ENCODE data around the gene MCC. TPM values are rescaled to one million over a fixed set of nuclear protein-coding genes. Genes with fewer than 3 reads are reported as not detected.
A peak's percentile ranks its signal among the peaks of the same experiment; 100 is the strongest.

Gene MCC
- total RNA-seq, 1 donor from 2014 or later, result 2.5 TPM

- no peaks in the 10 kb centered on the region for H4K20me1 ChIP-seq (ENCODE audit: low read depth)
- H3K27ac Mint-ChIP-seq, result no peak overlapping the region
Observed at GRCh38 chr5:113333411-113333810, 154.8 kb downstream of the MCC start.

GRCh38 chr5:113331209-113331551, 157.1 kb downstream of the MCC start:
- no peaks in the 10 kb centered on the region for H3K79me2 ChIP-seq (ENCODE audit: low read depth)
- H3K27me3 Mint-ChIP-seq (ENCODE audit: insufficient read depth, low read depth), result peaks cover 3% of the 10 kb centered on the region
- H3K4me1 ChIP-seq, result no peaks in the 10 kb centered on the region
- DNase-seq (ENCODE audit: low spot score), result no peak
- no peak for TF ChIP-seq EZH2phosphoT487 (IDR thresholded peaks at IDR 0.05)
- TF ChIP-seq EZH2 (IDR thresholded peaks at IDR 0.05), result no peak
- no peak for TF ChIP-seq CTCF (IDR thresholded peaks at IDR 0.05)
- H3K4me1 Mint-ChIP-seq, result peaks cover 6% of the 10 kb centered on the region
- H3K9ac ChIP-seq, result no peak overlapping the region
- no peak overlapping the region for H3K4me3 ChIP-seq
- H3K9me3 Mint-ChIP-seq, result no peaks in the 10 kb centered on the region
- no peaks in the 10 kb centered on the region for H3K27me3 ChIP-seq
- H3K27ac Mint-ChIP-seq, result peak overlapping the region; percentile 29
- H3K9me3 ChIP-seq (ENCODE audit: low read depth), result no peaks in the 10 kb centered on the region
- no peak overlapping the region for H3K4me2 ChIP-seq
- no peak overlapping the region for H2AFZ ChIP-seq (replicated peaks)
- peaks cover 16% of the 10 kb centered on the region for H3F3A ChIP-seq (ENCODE audit: low read depth)
- H3K36me3 Mint-ChIP-seq, result no peaks in the 10 kb centered on the region
- no peak overlapping the region for H3K27ac ChIP-seq
- H3K4me3 Mint-ChIP-seq, result no peak overlapping the region
- no peaks in the 10 kb centered on the region for H4K20me1 ChIP-seq (ENCODE audit: low read depth)
- H3K36me3 ChIP-seq, result no peaks in the 10 kb centered on the region

More at GRCh38 chr5:113333411-113333810, 154.8 kb downstream of the MCC start:
- peaks cover 16% of the 10 kb centered on the region for H3F3A ChIP-seq (ENCODE audit: low read depth)
- H3K4me1 ChIP-seq, result no peaks in the 10 kb centered on the region
- H3K9ac ChIP-seq, result no peak overlapping the region
- H3K36me3 ChIP-seq, result no peaks in the 10 kb centered on the region
- H3K27ac ChIP-seq, result no peak overlapping the region
- no peak overlapping the region for H3K4me3 ChIP-seq
- H3K27me3 Mint-ChIP-seq (ENCODE audit: insufficient read depth, low read depth), result no peaks in the 10 kb centered on the region
- H3K9me3 ChIP-seq (ENCODE audit: low read depth), result no peaks in the 10 kb centered on the region
- no peaks in the 10 kb centered on the region for H3K9me3 Mint-ChIP-seq
- H3K4me1 Mint-ChIP-seq, result peaks cover 6% of the 10 kb centered on the region
- H3K4me2 ChIP-seq, result no peak overlapping the region
- no peaks in the 10 kb centered on the region for H3K27me3 ChIP-seq
- no peak overlapping the region for H3K4me3 Mint-ChIP-seq
- no peaks in the 10 kb centered on the region for H3K36me3 Mint-ChIP-seq
- no peak overlapping the region for H2AFZ ChIP-seq (replicated peaks)
- no peak for TF ChIP-seq EZH2 (IDR thresholded peaks at IDR 0.05)
- no peaks in the 10 kb centered on the region for H3K79me2 ChIP-seq (ENCODE audit: low read depth)
- no peak for DNase-seq (ENCODE audit: low spot score)

- Histone ChIP-seq H3K4me1 (no peaks in the 10 kb centered on the region), H3K27ac (no peak overlapping the region), H3K36me3 (no peaks in the 10 kb centered on the region), H3K4me3 (no peak overlapping the region), H3K79me2 (ENCODE audit: low read depth) (no peaks in the 10 kb centered on the region), H2AFZ (replicated peaks) (no peak overlapping the region), H3K27me3 (no peaks in the 10 kb centered on the region), H4K20me1 (ENCODE audit: low read depth) (no peaks in the 10 kb centered on the region), H3K9ac (no peak overlapping the region), H3K4me2 (no peak overlapping the region), H3K9me3 (ENCODE audit: low read depth) (no peaks in the 10 kb centered on the region), H3F3A (ENCODE audit: low read depth) (peaks cover 16% of the 10 kb centered on the region)
- Mint-ChIP-seq H3K9me3 (no peaks in the 10 kb centered on the region), H3K27me3 (ENCODE audit: insufficient read depth, low read depth) (peaks cover 3% of the 10 kb centered on the region), H3K36me3 (no peaks in the 10 kb centered on the region), H3K4me3 (no peak overlapping the region), H3K27ac (peak overlapping the region; percentile 29), H3K4me1 (peaks cover 6% of the 10 kb centered on the region)
- DNase-seq (ENCODE audit: low spot score), result peak; percentile 31
- TF ChIP-seq EZH2 (IDR thresholded peaks at IDR 0.05) (no peak), CTCF (IDR thresholded peaks at IDR 0.05) (peak; percentile 55), EZH2phosphoT487 (IDR thresholded peaks at IDR 0.05) (no peak)
Observed at GRCh38 chr5:113330533-113331208, 157.6 kb downstream of the MCC start.

GRCh38 chr5:113329981-113330380, 158.3 kb downstream of the MCC start:
- no peak overlapping the region for H3K27ac ChIP-seq
- no peaks in the 10 kb centered on the region for H3K27me3 ChIP-seq
- no peak overlapping the region for H3K4me2 ChIP-seq
- Mint-ChIP-seq H3K36me3 (no peaks in the 10 kb centered on the region), H3K27ac (no peak overlapping the region), H3K27me3 (ENCODE audit: insufficient read depth, low read depth) (peaks cover 3% of the 10 kb centered on the region), H3K9me3 (no peaks in the 10 kb centered on the region), H3K4me3 (no peak overlapping the region), H3K4me1 (peaks cover 6% of the 10 kb centered on the region)
- H3F3A ChIP-seq (ENCODE audit: low read depth), result peaks cover 16% of the 10 kb centered on the region
- no peaks in the 10 kb centered on the region for H3K79me2 ChIP-seq (ENCODE audit: low read depth)
- H3K4me1 ChIP-seq, result no peaks in the 10 kb centered on the region
- DNase-seq (ENCODE audit: low spot score), result no peak
- no peak overlapping the region for H2AFZ ChIP-seq (replicated peaks)
- H3K9ac ChIP-seq, result no peak overlapping the region
- TF ChIP-seq EZH2phosphoT487 (IDR thresholded peaks at IDR 0.05), result no peak
- no peak for TF ChIP-seq CTCF (IDR thresholded peaks at IDR 0.05)
- TF ChIP-seq EZH2 (IDR thresholded peaks at IDR 0.05), result no peak
- no peaks in the 10 kb centered on the region for H3K36me3 ChIP-seq
- no peaks in the 10 kb centered on the region for H3K9me3 ChIP-seq (ENCODE audit: low read depth)
- no peaks in the 10 kb centered on the region for H4K20me1 ChIP-seq (ENCODE audit: low read depth)
- H3K4me3 ChIP-seq, result no peak overlapping the region
